Activated T-helper 1 cell treated with anti-CD3 and anti-CD28 coated beads, Interleukin-12 subunit alpha, Interleukin-12 subunit beta, Interleukin-2, Interleukin-4 antibody, amounts not matched to agents 30 ng/mL and 10 ng/mL and 1 ng/mL, durations not matched to agents 14 hours and 24 hours and 36 hours (primary cell): Measurements from ENCODE around the gene SLC44A1. TPM values are rescaled to one million over a fixed set of nuclear protein-coding genes. Genes with fewer than 3 reads are reported as not detected.

Experiments used
- DNase-seq: peaks from one replicate; pipeline ENCODE4 v3.0.0; 2021; ENCODE audit warnings: low spot score
- H3K27ac Mint-ChIP-seq: one replicate; pipeline ENCODE4 v1.8.0; 2021; ENCODE audit warnings: mild to moderate bottlenecking, mixed read lengths
- H3K27me3 Mint-ChIP-seq: one replicate; pipeline ENCODE4 v1.8.0; 2022; ENCODE audit warnings: mild to moderate bottlenecking, moderate library complexity, mixed read lengths; ENCODE audit not compliant: insufficient read depth
- H3K36me3 Mint-ChIP-seq: one replicate; pipeline ENCODE4 v1.8.0; 2021; ENCODE audit warnings: low read depth, mixed read lengths
- H3K4me1 Mint-ChIP-seq: one replicate; pipeline ENCODE4 v1.8.0; 2021; ENCODE audit warnings: low read depth, mixed read lengths
- H3K4me3 Mint-ChIP-seq: one replicate; pipeline ENCODE4 v1.8.0; 2021; ENCODE audit warnings: mild to moderate bottlenecking, moderate library complexity, mixed read lengths
- H3K9me3 Mint-ChIP-seq: one replicate; pipeline ENCODE4 v1.8.0; 2021; ENCODE audit warnings: mixed read lengths
- intact Hi-C: fragments of 100-400 bp; cut with micrococcal nuclease; formaldehyde crosslinking; loops from one replicate; pipeline ENCODE4 v1.15.1; 2024
- total RNA-seq: library from RNA; stranded (reverse); gene quantifications from 2 replicates; pipeline ENCODE4 v1.2.3, GENCODE V29; 2022

Gene SLC44A1
- total RNA-seq, 1 donor from 2014 or later = 3.8 TPM

DNA sequence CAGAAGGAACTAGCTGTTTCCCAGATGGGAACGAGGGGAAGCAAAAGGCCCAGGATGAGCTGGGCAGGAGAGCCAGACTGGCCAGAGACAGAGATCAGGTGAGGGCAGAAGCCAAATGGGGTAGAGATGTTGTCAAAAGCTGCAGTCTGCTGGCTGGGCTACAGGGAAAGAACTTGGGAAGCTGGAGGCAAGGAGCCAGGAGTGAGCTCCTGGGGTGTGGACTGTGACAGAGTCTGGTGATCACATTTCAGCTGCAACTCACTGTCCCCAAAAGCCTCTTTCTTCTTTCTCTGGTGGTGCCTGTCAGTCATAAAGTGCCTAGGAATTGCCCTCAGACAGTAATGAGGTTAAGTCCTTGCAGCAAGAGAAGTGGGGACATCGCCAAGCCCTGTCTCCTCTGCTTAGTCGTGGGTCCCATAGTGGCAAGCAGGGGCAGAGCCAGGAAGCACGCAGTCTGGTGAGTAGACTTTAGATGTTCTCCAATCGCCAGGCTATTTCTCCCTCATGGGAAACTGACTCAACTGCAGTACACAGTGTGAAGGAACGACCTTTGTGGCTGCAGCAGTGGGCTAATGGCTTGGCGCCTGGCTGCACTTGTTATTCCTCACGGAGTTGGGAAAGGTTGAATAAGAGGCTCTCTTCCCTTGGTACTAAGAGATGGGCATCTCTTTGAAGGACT lies 200.9 kb downstream of the SLC44A1 start:
- Mint-ChIP-seq H3K4me3 (no peak overlapping the region), H3K36me3 (no peaks in the 10 kb centered on the region), H3K27ac (no peak overlapping the region), H3K9me3 (no peaks in the 10 kb centered on the region), H3K27me3 (peaks cover 4% of the 10 kb centered on the region), H3K4me1 (peaks cover 17% of the 10 kb centered on the region)
- intact Hi-C loops = loop anchor here (5.0 kb wide), 1 partner anchor 97 kb away; no protein-coding TSS in a partner anchor
- no peak for DNase-seq

DNA sequence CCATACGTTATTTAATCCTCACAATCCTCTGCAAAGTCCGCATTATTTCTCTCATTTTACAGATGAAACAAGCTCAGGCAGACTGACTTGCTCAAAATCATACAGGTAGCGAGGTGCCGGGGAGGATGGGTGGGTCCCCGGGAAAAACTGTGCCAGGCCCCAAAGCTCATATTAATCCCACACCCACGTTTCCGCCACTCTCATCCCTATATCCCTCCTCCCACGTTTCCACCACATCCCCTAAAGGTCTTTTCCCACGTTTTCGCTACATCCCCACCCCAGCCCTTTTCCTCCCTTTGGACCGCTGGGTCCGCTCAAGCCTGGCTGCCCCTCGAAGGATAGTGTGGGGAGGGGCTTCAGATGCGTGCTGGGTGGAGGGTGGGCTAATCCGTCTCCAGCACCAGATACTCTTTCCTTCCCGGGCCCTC lies 202.9 kb downstream of the SLC44A1 start:
- Mint-ChIP-seq H3K4me3 (peak overlapping the region; percentile 86), H3K36me3 (no peaks in the 10 kb centered on the region), H3K4me1 (peaks cover 17% of the 10 kb centered on the region), H3K27ac (peak overlapping the region; percentile 75), H3K9me3 (no peaks in the 10 kb centered on the region), H3K27me3 (peaks cover 9% of the 10 kb centered on the region)
- intact Hi-C loops = loop anchor here (5.0 kb wide), 1 partner anchor 95 kb away; no protein-coding TSS in a partner anchor
- DNase-seq = no peak

- intact Hi-C loops = loop anchor here (1.0 to 5.0 kb wide), 6 partner anchors 43 to 480 kb away; partner anchors contain the start of genes FKTN and SLC44A1
- peak; percentile 80 for DNase-seq
- no peaks in the 10 kb centered on the region for H3K9me3 Mint-ChIP-seq
- H3K4me3 Mint-ChIP-seq = peak within 1 kb of the TSS; percentile 87
- peaks cover 17% of the 10 kb centered on the region for H3K4me1 Mint-ChIP-seq
- no peaks in the 10 kb centered on the region for H3K36me3 Mint-ChIP-seq
- peak within 1 kb of the TSS; percentile 75 for H3K27ac Mint-ChIP-seq
- H3K27me3 Mint-ChIP-seq = peaks cover 9% of the 10 kb centered on the region
These were observed 203.7 kb downstream of the SLC44A1 start, which contains the start of gene FSD1L for GRCh38 chr9:105447814-105448812. FSD1L (plus strand) TSS chr9:105448034; CDS start chr9:105448221, 187 bp downstream.

DNA sequence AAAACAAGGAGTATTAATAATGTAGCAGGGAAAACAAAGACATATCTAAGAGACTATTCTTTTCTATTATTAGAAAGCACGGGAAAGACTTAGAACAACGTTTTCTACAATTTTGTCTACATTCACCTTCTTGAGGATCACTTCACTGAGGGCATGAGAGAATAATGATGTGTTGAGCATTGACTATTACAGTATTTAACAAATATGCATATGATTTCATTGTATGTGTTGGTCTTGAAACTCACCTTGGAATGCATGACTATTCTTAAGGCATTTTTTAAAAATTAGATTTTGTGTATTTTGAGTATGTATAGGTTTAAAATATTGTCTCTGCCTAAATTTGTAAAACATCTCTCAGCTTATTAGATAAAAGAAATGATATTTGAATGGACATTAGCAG lies 204.6 kb downstream of the SLC44A1 start:
- Mint-ChIP-seq H3K9me3 (no peaks in the 10 kb centered on the region), H3K4me1 (peaks cover 17% of the 10 kb centered on the region), H3K27me3 (peaks cover 7% of the 10 kb centered on the region), H3K27ac (no peak overlapping the region), H3K4me3 (peak overlapping the region; percentile 87), H3K36me3 (no peaks in the 10 kb centered on the region)
- no peak for DNase-seq
- intact Hi-C loops = loop anchor here (2.0 to 5.0 kb wide), 2 partner anchors 44 to 93 kb away; no protein-coding TSS in a partner anchor

DNA sequence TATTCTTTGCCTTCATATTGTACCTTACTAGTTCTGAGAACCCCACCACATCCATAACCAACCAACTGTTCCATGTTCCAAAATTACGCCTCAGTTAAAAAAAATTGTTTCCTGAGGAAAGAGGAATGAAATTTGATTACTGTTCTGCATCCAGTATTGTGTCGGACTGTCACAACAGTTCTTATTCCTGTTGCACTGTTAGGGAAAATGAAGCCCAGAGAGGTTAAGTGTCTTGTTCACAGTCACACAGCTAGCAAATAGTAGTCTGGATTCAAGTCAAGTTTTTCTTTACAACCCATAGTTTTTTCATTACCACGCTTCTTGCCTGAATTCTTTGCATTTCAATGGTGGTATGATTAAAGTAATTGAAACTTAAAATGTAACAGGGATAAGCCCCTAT lies 207.7 kb downstream of the SLC44A1 start:
- H3K4me1 Mint-ChIP-seq = peaks cover 17% of the 10 kb centered on the region
- intact Hi-C loops = no loop called here
- H3K4me3 Mint-ChIP-seq = no peak overlapping the region
- no peaks in the 10 kb centered on the region for H3K9me3 Mint-ChIP-seq
- H3K27ac Mint-ChIP-seq = no peak overlapping the region
- H3K36me3 Mint-ChIP-seq = peaks cover 3% of the 10 kb centered on the region
- peaks cover 7% of the 10 kb centered on the region for H3K27me3 Mint-ChIP-seq
- no peak for DNase-seq

DNA sequence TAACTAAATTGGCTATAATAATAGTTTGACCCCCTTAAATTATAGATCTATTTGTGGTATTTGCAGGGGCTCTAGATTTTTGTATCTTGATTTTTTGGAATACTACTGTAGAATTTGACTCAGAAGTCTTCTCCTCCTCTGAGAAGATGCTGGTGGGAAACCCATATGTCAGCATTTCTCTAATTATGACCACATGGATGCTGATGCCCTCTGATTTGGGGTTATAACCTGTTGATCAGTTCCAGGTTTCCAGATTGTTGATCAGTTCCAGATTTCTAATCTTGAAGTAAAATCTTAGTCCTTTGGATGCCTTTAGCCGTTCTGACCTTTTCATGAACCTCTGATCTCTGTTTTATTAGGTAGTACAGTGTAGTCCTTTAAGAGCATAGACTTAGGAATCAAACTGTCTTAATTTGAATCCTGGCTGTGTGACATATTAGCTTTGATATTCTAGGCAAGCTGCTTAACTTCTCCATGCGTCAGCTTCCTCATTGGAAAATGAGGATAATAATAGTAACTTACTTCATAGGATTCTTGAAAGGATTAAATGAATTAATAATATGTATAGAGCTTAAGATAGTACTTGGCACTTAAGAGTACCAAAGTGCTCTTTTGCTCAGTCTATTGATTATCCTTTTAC lies 211.5 kb downstream of the SLC44A1 start:
- Mint-ChIP-seq H3K36me3 (peaks cover 6% of the 10 kb centered on the region), H3K27me3 (peaks cover 5% of the 10 kb centered on the region), H3K27ac (no peak overlapping the region), H3K4me3 (no peak overlapping the region), H3K9me3 (peaks cover 10% of the 10 kb centered on the region), H3K4me1 (no peaks in the 10 kb centered on the region)
- intact Hi-C loops = no loop called here
- DNase-seq = no peak

DNA sequence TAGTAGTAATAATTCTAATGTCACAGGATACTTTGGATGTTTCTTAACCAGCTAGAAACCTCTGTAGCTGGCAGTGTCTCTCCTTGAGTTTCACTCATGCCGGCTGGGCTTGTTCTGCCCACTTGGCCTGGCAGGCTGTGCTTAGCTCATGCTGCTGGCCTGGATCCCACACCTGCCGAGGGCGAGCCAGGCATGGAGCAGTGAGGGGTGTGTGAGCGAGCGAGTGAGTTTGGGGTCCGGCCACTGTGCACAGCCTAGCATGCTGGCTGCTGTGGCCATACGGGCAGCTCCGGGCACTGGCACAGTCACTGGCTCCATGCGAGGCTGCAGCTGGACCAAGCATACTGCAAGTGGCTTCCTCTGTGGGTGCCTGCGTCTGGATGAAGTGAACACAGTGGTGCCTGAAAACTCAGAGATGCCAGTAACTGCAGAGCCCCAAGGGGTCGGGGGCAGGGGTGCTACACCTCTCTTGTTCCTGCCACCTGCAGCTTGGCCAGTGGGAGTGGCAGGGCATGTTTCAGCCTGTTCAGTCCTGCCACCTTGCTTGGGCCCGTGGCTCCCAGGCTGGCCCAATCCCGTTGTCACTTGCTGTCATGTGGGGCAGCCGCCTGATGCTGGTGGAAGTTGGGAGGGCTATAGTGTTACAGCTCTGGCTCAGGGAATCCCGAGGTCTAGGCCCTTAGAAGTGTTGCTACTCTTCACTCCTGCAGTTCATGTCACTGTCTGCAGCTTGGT lies 213.3 kb downstream of the SLC44A1 start:
- no peak for DNase-seq
- Mint-ChIP-seq H3K9me3 (peaks cover 10% of the 10 kb centered on the region), H3K4me1 (no peaks in the 10 kb centered on the region), H3K27me3 (no peaks in the 10 kb centered on the region), H3K4me3 (no peak overlapping the region), H3K36me3 (peaks cover 6% of the 10 kb centered on the region), H3K27ac (no peak overlapping the region)
- intact Hi-C loops = no loop called here

- no peaks in the 10 kb centered on the region for H3K4me1 Mint-ChIP-seq
- no peak overlapping the region for H3K4me3 Mint-ChIP-seq
- intact Hi-C loops = no loop called here
- no peaks in the 10 kb centered on the region for H3K27me3 Mint-ChIP-seq
- peaks cover 10% of the 10 kb centered on the region for H3K9me3 Mint-ChIP-seq
- DNase-seq = no peak
- no peak overlapping the region for H3K27ac Mint-ChIP-seq
- peaks cover 6% of the 10 kb centered on the region for H3K36me3 Mint-ChIP-seq
These were observed 214.0 kb downstream of the SLC44A1 start for GRCh38 chr9:105458404-105458803.

DNA sequence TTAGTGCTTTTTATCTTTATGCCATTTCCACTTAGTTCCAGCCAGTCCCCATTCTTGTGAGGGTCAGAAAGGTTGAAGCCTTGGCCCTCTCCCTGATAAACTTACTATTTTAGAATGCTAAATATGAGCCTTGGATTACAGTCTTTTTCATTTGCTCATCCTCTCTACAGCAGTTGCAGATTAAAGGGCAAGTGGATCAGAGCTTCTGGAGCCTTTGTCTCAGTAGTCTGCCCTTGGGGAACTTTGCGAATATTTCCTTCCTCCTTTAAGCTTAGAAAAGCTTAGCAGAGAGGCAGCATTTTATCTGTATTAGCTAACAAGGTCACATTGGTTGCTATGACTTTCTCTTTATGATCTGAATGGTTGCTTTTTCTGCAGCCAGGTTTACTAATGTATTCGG lies 214.9 kb downstream of the SLC44A1 start:
- H3K4me3 Mint-ChIP-seq = no peak overlapping the region
- H3K9me3 Mint-ChIP-seq = peaks cover 10% of the 10 kb centered on the region
- intact Hi-C loops = no loop called here
- no peaks in the 10 kb centered on the region for H3K4me1 Mint-ChIP-seq
- peaks cover 8% of the 10 kb centered on the region for H3K36me3 Mint-ChIP-seq
- no peak overlapping the region for H3K27ac Mint-ChIP-seq
- no peaks in the 10 kb centered on the region for H3K27me3 Mint-ChIP-seq
- no peak for DNase-seq

GRCh38 chr9:105466898-105467455 lies 222.5 kb downstream of the SLC44A1 start:
- intact Hi-C loops = no loop called here
- DNase-seq = no peak
- H3K4me1 Mint-ChIP-seq = no peaks in the 10 kb centered on the region
- H3K27me3 Mint-ChIP-seq = no peaks in the 10 kb centered on the region
- no peak overlapping the region for H3K27ac Mint-ChIP-seq
- peaks cover 8% of the 10 kb centered on the region for H3K36me3 Mint-ChIP-seq
- H3K9me3 Mint-ChIP-seq = no peaks in the 10 kb centered on the region
- H3K4me3 Mint-ChIP-seq = no peak overlapping the region

DNA sequence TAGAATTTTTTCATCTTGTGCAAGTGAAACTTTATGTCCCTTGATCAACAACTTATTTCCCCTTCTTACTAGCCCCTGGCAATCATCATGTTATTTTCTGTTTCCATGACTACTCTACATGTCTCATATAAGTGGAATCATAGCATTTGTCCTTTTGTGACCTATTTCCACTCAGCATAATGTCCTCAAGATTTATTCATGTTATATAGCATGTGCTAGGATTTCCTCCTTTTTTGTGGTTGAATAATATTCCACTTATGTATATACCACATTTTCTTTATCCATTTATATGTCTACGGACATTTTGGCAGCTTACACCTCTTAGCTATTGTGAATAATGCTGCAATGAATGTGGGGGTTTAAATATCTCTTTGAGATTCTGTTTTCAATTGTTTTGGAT lies 224.4 kb downstream of the SLC44A1 start:
- Mint-ChIP-seq H3K27ac (no peak overlapping the region), H3K4me1 (no peaks in the 10 kb centered on the region), H3K36me3 (peaks cover 8% of the 10 kb centered on the region), H3K27me3 (no peaks in the 10 kb centered on the region), H3K4me3 (no peak overlapping the region), H3K9me3 (no peaks in the 10 kb centered on the region)
- DNase-seq = no peak
- intact Hi-C loops = no loop called here

GRCh38 chr9:105473221-105473620 lies 228.8 kb downstream of the SLC44A1 start:
- no peaks in the 10 kb centered on the region for H3K4me1 Mint-ChIP-seq
- no peak overlapping the region for H3K4me3 Mint-ChIP-seq
- H3K36me3 Mint-ChIP-seq = peaks cover 4% of the 10 kb centered on the region
- no peaks in the 10 kb centered on the region for H3K27me3 Mint-ChIP-seq
- no peak overlapping the region for H3K27ac Mint-ChIP-seq
- no peaks in the 10 kb centered on the region for H3K9me3 Mint-ChIP-seq
- no peak for DNase-seq
- intact Hi-C loops = no loop called here
